ENCODE measurements around the gene MEF2B.
A peak's percentile ranks its signal among the peaks of the same experiment; 100 is the strongest.
"Not testable (repeated sequence)": the region's sequence is repeated elsewhere in the genome, so short reads cannot be mapped to it uniquely, and the experiment has no call there.

MEF2B gene

DNA sequence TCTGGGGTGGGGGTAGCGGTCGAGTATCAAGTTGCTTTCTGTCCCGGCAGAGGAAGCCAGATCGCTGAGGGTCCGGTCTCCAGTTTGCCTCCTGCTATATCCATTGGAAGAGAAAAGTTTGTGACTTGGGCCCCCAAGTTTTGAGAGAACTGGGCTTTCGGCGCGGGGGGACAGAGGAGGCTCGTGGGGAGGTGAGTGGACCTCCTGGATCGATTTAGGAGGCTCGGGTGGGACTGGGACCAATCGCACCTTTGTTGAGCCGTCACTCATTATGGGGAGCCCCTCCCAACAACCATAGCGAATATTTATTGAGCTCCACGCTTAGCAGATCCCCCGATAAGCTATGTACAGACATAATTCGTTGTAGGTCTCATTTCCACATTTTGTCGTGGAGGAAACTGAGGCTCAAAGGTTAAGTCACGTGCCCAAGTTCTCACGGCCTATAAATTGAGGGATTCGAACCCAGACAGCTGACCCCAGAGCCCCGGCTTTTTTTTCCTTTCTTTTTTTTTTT lies 22.9 kb upstream of the MEF2B start:
- no peak for DNase-seq (ENCODE audit: low read depth in 2 of 2)

DNA sequence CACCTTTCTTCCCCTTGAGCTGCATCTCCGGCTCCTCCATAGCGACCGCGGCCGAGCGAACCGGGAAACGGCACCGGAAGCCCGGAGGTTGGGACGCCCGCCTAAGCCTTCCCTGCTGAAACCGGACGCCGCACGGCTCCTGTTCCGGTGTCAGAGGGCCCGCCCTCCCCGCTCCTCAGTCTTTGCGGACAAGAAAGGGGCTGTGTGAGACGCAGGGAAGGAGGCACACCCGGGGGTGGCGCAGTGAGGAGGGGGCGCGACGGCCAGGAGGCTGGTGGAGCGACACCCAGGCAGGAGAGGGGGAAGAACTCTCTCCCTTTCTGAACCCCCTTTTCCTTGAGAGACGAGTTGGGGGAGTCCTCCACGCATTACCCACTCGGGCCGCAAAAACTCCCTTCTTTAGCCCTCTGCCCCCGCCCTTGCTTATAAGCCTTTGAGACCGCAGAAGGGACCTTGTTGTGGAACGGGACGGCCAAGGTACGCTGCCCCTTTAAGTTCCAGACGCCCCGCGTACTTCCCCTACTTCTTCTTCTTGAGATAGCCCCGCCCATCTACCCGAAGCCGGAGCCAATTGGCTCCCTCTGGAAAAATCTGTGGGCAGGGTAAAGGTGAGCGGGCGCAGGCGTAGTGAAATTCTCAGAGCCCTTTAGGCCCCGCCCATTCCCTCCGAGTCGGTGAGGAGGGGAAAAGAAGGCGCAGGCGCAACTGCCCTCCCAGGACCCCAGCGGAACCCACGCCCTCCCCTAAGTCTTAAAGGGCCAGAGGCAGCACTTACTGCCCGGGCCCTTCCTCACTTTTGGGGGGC lies 22.2 kb upstream of the MEF2B start, which contains the start of the genes BORCS8 and RFXANK:
TSS of gene BORCS8 (minus strand) at position 75 of the 805 bp plus-strand sequence. CDS start at position 40, 35 bp downstream.
TSS of gene RFXANK (plus strand) at position 181 of the 805 bp plus-strand sequence. CDS start 1,689 bp downstream, outside the sequence.
- DNase-seq (ENCODE audit: low read depth in 2 of 2), result peak; percentile 98 to 99

DNA sequence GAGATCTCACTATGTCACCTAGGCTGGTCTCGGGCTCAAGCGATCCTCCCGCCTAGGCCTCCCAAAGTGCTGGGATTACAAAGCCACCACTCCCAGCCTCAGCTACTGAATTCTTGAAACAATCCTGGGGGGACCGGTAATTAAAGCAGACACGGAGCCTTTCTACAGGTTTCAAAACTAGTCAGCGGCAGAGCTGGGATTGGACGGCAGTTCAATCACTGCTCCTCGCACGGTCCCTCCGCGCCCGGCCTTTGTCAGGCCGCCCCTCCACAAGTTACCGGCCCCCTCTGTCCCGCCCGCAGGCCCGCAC lies 21.7 kb upstream of the MEF2B start:
- no peak for DNase-seq (ENCODE audit: low read depth in 2 of 2)

DNA sequence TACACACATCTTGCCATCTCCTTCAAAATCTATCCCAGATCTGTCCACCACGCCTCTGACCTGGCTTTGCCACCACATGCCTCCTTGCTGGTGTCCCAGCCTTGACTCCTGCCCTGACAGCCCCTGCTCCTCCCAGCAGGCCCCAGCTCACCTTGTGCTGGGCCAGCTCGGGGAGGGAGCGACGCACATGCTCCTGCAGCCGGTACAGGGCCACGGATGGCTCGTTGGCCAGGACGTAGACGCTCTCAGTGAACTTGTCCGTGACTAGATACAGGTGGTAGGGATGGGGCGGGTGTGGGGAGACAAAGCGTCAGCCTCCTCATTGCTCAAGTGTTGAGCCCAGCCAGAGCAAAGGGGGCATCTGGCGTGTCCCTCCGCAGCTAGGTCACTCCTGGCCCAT lies 16.7 kb upstream of the MEF2B start:
- DNase-seq (ENCODE audit: low read depth in 2 of 2), result no peak

DNA sequence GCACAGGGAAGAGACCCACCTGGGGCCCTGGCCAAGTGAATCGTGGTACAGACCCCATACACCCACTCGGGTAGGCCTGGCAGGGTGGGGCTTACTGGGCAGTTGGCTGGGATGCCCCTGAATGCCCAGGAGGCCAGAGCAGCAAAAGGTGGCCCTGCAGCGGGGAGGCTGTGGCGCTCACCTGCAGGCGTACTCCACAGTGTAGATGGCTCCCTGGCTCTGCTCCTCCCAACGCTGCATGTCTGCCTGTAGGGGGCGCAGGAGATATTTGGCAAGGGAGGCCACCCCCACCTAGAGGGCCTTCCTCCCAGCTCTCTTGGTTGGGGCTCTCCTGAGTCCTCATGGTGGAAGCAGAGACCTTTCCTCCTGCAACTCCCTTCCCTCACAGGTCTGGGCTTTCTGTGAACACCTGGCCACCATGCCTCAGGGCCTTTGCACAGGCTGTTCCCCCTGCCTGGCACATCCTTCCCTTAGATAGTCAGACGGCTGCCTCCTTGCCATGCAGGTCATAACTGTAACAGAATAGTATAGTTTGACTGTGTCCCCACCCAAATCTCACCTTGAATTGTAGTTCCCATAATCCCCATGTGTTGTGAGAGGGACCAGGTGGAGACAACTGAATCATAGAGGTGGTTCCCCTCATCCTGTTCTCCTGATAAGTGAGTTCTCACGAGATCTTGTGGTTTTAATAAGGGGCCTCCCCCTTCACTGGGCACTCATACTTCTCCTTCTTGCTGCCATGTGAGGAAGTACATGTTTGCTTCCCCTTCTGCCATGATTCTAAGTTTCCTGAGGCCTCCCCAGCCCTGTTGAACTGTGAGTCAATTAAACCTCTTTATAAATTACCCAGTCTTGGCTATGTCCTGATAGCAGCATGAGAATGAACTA lies 16.0 kb upstream of the MEF2B start:
- peak; percentile 34 to 39 for DNase-seq (ENCODE audit: low read depth in 2 of 2)

DNA sequence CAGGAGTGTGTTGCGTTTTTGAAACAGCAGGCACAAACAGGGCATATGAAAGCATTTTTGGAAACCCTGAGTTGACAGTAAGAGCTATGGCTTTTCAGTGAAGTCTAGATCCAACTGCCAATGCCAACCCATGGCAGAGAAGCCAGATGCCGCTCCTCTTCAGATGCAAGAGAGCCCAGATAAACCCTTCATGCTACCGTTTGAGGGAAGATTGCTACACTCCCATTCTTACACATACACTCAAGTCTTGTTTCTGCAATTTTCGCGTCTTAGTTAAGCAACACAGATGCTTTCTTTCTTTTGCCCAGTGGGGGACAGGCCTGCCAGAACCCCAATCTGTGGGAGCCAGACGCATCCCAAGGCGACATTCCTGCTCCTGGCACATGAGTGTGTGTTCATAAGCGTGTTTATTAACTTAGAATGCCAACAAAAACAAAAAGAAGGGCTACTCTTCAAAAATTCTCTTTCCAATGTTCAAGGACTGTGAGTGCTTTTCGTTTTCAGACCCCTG lies 11.5 kb upstream of the MEF2B start:
- no peak for DNase-seq (ENCODE audit: low read depth in 2 of 2)

DNA sequence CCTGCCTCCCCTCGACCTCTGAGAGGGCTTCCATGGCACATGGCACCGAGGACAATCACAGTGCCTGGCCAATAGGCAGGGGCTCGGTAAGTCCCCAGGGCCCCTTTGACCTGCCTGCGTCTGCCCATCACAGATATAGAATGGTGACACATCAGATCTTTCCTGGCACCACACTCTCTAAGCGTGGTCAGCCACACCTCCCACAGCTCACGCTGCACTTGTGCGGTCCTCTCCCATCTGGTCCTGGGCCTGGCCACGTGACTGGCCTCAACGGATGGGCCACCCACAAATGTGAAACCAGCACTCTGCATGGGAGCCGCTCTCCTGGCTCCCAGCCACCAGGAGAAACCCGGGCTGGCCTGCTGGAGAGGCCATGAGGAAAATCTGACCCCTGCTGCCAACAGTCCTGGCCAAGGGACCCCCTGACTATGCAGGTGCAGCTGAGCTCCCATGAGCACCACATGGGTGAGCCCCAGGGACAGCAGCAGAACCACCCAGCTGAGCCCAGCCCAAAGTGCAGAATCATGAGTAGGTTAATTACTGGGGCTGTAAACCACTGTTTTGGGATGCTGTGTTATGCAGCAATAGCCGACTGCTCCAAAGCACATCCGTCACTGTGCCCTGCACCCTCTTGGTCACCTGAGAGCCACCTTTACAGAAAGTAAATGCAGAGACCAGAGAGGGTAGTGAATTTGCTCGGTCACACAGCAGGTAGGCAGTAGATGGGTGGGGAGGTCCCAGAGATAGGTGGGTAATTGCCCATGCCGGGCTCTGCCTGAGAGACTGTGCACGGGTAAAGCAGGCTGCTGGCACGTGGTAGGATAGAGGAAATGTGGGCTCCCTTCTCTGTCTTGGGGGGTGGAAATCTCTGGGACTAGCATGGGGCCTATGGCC lies 9.7 kb upstream of the MEF2B start:
- no peak for DNase-seq (ENCODE audit: low read depth in 2 of 2)

DNA sequence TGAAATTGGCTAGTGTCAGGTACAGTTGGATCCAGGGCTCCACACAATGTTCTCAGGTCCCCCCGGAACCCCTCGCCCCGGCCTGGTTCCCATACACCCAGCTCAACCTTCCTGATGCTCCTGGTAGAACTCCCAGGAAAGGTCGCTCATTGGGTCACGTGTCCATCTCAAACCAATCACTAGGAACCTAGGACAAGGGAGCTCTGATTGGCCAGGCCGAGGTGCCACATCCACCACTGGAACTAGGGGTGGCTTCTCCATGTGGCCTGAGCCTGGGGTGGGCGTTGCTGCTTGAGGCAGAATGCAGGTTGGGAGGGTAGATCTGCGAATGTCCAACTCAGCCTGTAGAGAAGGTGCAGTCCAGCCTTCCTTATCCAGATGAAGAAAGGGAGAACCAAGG lies 6.9 kb upstream of the MEF2B start:
- no peak for DNase-seq (ENCODE audit: low read depth in 2 of 2)

DNA sequence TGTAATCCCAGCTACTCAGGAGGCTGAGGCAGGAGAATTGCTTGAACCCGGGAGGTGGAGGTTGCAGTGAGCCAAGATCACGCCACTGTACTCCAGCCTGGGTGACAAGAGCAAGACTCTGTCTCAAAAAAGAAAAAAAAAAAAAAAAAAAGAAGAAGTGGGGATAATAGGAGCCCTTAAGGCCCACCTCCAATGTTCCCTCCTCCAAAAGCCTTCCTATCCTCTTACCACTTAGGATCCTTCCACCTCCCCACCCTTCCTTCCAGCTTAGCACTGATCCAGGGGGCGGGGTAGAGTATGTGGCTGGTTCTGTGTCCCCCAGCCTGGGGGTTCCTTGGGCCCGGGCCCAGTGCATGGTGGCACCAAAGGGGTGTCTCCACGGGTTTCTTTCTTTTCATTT lies 3.2 kb upstream of the MEF2B start:
- DNase-seq (ENCODE audit: low read depth in 2 of 2), result not testable (repeated sequence)

DNA sequence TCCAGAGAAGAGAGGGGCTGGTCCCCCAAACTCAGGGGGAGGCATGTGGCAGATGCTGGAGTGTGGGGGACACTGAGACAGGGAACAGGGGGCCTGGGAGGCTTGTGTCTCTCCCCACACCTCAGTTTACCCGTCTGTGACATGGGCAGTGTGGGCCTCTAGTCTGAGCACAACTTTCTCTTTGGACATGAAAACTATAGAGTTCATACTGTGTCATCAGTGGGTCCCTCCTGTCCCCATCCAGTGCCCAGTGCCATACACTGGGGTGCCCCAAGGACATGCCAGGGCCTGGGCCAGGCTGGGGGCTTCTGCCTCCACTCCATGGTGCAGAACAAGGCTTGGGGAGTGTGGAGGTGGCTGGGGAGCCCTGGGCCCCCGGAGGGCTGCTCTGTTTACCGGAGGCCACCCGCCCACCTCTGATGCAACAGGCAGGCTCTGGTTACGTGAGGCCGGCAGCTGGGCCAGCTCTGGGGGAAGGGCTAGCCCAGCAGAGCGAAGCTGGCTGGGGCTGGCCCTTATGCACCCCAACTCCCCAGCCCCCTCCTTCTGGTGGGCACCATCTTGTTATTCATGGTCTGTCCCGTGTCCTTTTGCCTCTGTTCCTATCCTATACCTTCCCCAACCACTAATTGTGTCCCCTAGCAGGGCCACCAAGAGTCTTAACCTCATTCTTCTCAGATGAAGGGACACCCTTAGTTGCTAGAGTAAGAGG lies 1.9 kb upstream of the MEF2B start:
- no peak for DNase-seq (ENCODE audit: low read depth in 2 of 2)

DNA sequence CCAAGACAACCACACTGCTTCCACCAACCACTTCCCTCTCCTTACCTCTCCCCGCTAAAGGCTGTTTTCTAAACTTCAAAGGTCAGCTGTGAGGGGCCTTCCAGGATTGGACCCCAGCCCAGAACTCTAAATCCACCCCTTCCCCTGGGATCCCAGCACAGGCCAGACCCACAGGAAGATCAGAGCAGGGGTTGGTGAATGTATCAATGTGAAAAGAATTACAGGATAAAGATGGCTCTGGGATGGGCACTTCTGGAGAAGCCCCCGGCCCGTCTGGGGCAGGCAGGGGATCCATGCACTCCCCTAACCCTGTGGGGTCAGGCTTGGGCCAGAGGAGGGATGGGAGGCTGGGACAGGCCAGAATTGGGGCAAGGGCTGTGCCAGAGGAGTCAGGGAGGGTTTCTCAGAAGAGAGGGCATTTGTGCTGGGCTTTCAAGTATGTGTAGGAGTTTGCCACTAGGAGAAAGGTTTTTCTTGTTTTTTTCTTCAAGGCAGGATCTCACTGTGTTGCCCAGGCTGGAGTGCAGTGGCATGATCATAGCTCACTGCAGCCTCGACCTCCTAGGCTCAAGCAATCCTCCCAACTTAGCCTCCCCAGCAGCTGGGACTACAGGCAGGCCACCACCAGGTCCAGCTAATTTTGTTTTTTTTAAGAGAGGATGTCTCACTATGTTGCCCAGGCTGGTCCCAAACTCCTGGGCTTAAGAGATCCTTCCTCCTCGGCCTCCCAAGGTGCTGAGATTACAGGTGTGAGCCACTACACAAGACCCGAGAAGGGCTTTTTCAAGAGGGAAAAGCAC lies 1.0 kb upstream of the MEF2B start:
- no peak for DNase-seq (ENCODE audit: low read depth in 2 of 2)

DNA sequence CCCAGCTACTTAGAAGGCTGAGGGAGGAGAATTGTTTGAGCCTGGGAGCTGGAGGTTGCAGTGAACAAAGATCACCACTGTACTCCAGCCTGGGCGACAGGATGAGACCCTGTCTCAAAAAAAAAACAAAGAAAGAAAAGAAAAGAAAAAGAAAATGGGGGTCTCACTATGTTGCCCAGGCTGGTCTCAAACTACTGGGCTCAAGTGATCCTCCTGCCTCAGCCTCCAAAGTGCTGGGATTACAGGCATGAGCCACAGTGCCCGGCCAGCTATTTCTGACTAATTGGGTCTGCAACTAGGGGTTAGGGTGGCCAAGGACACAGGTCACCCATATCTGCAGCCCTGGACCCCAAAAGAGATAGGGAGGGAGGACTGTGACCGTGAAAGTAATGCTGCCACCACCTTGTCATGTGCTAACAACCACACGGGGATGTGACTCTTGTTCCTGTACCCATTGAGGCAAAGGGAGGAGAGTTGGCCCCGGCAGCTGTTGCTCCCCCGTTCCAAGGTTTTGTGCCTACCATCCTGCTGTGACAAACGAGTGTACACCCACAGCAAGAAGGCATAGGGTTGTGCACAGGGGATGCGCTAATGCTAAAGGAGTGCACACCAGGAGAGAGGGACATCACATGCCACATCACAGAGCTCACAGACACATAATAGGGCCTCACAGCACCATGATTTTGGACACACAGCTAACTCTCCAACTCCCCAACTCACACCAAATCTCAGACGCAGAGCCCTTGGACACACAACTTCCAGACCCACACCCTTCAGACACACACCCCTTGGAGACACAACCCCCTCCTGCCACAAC lies 619 bp downstream of the MEF2B start:
- DNase-seq (ENCODE audit: low read depth in 2 of 2), result no peak

DNA sequence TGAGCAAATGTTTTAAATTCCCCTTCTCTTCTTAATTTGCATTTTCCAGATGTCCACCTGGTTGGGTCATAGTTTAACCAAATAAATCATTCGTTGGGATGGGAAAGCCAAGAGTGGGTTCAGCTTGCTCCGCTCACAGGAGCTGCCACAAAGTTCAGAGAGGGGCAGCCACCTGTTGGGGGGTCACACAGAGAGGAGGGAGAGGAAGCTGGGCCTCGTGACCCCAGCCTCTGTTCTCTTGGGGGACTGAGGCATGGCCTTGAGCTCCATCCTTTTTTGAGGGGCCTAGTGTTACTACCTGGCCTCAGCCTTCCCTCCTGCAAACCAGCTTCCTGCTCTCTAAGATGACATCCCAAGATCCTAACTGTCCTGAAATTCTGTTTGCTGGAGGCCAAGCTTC lies 2.5 kb downstream of the MEF2B start:
- no peak for DNase-seq (ENCODE audit: low read depth in 2 of 2)

DNA sequence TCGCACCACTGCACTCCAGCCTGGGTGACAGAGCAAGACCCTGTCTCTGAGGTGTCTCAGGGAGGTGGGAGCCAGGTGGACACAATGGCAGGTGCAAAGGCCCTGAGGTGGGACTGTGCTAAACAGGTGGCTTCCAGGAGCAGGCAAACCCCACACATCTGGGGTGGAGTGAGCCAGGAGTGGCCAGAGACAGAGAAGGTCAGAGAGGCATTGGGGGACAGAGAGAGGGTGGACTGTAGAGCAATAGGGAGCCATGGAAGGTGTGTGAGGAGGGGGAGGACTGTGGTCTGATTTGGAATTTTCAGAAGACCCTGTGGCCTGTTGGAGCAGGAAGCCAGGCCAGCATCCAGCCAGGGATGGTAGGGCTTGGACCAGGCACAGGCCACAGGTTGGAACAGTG lies 4.7 kb downstream of the MEF2B start:
- DNase-seq (ENCODE audit: low read depth in 2 of 2), result no peak

DNA sequence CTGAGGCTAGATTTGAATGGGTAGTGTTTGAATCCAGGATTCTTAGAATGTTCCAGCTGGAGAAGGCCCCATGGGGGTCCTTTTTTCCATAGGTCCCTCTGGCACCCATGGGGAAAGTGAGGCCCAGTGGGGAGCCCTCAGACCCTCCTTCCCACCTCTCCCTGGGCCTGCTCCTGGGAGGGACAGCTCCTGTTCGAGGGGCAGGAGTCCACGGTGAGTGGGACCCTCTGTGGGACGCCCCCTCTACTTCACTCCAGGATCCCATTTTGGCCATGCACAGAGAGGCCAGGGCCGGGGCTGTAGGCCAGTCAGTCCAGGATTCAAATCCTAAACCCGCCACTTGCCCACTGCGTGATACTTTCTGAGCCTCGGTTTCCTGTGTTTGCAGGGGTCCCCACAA lies 7.6 kb downstream of the MEF2B start:
- no peak for DNase-seq (ENCODE audit: low read depth in 2 of 2)

DNA sequence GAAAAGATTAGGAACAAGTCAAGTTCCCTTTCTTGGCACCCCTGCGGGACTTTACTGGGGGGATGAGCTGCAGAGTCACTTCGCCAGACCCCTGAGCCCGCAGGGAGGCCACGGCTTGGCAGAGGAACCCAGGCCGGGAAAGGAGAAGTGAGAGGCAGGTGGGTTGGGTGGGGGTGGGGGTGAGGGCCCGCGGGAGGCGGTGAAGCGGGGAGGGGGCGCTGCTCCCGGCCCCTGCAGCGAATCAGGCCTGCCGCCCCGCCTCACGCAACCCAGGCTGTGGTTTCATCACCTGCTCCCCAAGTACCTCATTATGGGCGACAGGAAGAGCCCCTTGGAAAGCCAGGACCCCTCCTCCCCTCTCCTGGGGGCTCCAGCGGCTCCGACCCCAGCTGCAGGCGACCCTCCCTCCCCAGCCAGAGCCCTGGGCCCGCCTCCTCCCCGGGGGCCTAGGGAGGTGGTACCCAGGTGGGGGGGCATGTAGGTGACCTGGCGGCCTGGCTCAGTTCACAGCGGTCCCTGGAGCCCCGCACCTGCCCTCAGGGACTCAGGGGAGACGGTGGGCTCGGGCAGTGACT lies 9.5 kb downstream of the MEF2B start:
- DNase-seq (ENCODE audit: low read depth in 2 of 2), result no peak

DNA sequence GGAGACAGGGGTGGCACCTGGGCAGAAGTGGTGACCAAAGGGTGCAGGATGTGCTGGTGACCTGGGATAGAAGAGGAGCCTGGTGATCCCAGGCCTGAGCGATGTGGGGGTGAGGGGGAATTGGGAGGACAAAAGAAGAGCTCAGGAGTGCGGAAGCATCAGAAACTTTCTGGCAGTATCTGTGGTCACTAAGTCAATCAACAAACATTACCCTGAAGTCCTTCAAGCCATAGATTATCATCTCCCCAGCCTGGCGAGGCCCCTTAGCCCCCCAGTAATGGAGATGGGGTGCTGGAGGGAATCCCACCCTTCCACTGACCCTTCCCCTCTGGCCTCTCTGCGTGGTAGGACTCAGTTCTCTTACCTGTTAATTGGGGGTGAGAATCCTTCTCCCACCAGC lies 10.5 kb downstream of the MEF2B start:
- DNase-seq (ENCODE audit: low read depth in 2 of 2), result no peak

DNA sequence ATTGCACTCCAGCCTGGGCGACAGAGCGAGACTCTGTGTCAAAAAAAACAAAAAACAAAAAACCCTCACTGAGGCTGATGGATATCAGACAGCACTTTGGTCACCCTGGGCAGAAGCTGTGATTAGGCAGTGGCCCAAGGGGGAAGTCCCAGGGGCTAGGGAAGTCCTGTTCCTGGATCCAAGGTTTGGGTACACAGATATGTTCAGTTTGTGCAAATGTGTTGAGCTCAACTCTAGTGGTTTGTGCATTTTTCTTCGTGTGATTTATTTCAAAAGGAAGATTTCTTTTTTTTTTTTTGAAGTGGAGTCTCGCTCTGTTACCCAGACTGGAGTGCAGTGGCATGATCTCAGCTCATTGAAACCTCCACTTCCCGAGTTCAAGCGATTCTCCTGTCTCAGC lies 12.3 kb downstream of the MEF2B start:
- no peak for DNase-seq (ENCODE audit: low read depth in 2 of 2)

All from stimulated activated CD8-positive, alpha-beta memory T cell treated with anti-CD3 and anti-CD28 coated beads, Interleukin-7, amount 100 ng/mL, for 4 hours (primary cell).